Gastroesophageal sphincter (tissue), 3 donors: Measurements from ENCODE around the gene AGFG2.

Source experiments
- POLR2A ChIP-seq, 2 donors: fragments of 450-650 bp; IDR thresholded peaks; one replicate each; pipeline ENCODE4 v1.6.1; 2017; ENCODE audit warnings: antibody characterized with exemption in 2 of 2, mild to moderate bottlenecking in 2 of 2, moderate library complexity in 1 of 2
- TF ChIP-seq, protein P1 (sequence below), 4 experiments: fragments of 200-600 bp in 2 of 4; fragments of 450-650 bp in 2 of 4; sonication (generic) in 1 of 4; IDR thresholded peaks; one replicate each; pipeline ENCODE4 v1.5.1; 2017 to 2019; ENCODE audit warnings: antibody characterized with exemption in 4 of 4, mild to moderate bottlenecking in 2 of 4, moderate library complexity in 2 of 4

DNA sequence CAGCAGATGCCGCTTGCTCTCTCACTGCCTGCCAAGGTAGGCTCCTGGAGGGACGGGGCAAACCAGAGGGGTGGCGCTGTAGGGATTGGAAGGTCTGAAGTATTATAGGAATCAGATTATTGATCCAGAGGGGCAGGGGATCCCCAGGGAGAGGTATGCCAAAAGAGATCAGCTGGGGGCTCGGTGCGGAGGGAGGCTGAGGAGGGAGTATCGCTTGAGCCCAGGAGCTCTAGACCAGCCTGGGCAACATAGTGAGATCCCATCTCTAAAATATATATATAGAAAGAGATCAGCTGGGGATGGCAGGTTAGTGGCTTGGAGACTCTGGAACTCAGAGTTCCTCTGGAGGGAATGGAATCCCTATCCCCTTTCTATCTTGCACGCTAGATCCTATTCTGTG lies 56.2 kb downstream of the AGFG2 start:
- TF ChIP-seq, protein P1, sequence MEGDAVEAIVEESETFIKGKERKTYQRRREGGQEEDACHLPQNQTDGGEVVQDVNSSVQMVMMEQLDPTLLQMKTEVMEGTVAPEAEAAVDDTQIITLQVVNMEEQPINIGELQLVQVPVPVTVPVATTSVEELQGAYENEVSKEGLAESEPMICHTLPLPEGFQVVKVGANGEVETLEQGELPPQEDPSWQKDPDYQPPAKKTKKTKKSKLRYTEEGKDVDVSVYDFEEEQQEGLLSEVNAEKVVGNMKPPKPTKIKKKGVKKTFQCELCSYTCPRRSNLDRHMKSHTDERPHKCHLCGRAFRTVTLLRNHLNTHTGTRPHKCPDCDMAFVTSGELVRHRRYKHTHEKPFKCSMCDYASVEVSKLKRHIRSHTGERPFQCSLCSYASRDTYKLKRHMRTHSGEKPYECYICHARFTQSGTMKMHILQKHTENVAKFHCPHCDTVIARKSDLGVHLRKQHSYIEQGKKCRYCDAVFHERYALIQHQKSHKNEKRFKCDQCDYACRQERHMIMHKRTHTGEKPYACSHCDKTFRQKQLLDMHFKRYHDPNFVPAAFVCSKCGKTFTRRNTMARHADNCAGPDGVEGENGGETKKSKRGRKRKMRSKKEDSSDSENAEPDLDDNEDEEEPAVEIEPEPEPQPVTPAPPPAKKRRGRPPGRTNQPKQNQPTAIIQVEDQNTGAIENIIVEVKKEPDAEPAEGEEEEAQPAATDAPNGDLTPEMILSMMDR (IDR thresholded peaks at IDR 0.05), result no peak
- no peak for TF ChIP-seq POLR2A (IDR thresholded peaks at IDR 0.05)
